AML-193 (cell line): ENCODE results near the gene DAZAP1.
A peak's percentile ranks its signal among the peaks of the same experiment; 100 is the strongest.

Experiments
- DNase-seq, 2 experiments: peaks; one replicate each; lab custom pipeline; 2025; lab: John Stamatoyannopoulos, UW

DAZAP1 gene

GRCh38 chr19:1457031-1457739 is 49.8 kb downstream of the DAZAP1 start:
- DNase-seq, result no peak

- DNase-seq, result no peak
These were observed 50.5 kb downstream of the DAZAP1 start for GRCh38 chr19:1457892-1458291.

GRCh38 chr19:1459479-1459878 is 52.1 kb downstream of the DAZAP1 start:
- no peak for DNase-seq

- DNase-seq, result no peak
These were observed 52.9 kb downstream of the DAZAP1 start for GRCh38 chr19:1460033-1460995.

- DNase-seq, result no peak
These were observed 54.5 kb downstream of the DAZAP1 start for GRCh38 chr19:1461862-1462261.

- no peak for DNase-seq
These were observed 58.0 kb downstream of the DAZAP1 start for GRCh38 chr19:1465191-1466016.

- DNase-seq, result no peak
These were observed 58.7 kb downstream of the DAZAP1 start for GRCh38 chr19:1466018-1466460.

- DNase-seq, result no peak
These were observed 59.3 kb downstream of the DAZAP1 start for GRCh38 chr19:1466461-1467214.

GRCh38 chr19:1467215-1467489 is 59.8 kb downstream of the DAZAP1 start:
- no peak for DNase-seq

- DNase-seq, result no peak
These were observed 60.3 kb downstream of the DAZAP1 start for GRCh38 chr19:1467490-1468273.

- DNase-seq, result no peak
These were observed 61.0 kb downstream of the DAZAP1 start for GRCh38 chr19:1468274-1468820.

- DNase-seq, result no peak
These were observed 61.5 kb downstream of the DAZAP1 start for GRCh38 chr19:1468821-1469254.

GRCh38 chr19:1469255-1470054 is 62.1 kb downstream of the DAZAP1 start:
- DNase-seq, result no peak

GRCh38 chr19:1470055-1470304 is 62.6 kb downstream of the DAZAP1 start:
- DNase-seq, result no peak

- no peak for DNase-seq
These were observed 63.1 kb downstream of the DAZAP1 start for GRCh38 chr19:1470305-1471009.

GRCh38 chr19:1471010-1471514 is 63.7 kb downstream of the DAZAP1 start:
- DNase-seq, result no peak

GRCh38 chr19:1471515-1472160 is 64.3 kb downstream of the DAZAP1 start:
- DNase-seq, result peak in 1 of 2 experiments; percentile 16

GRCh38 chr19:1472231-1473084 is 65.1 kb downstream of the DAZAP1 start:
- no peak for DNase-seq
